GM12892 (cell line): ENCODE results near the gene SLC9A5.

Experiments
- DNase-seq: peaks from one replicate; pipeline ENCODE4 v3.0.0; 2011; ENCODE audit not compliant: insufficient read length
- FAIRE-seq: peaks from 2 replicates; lab custom pipeline; 2011; peaks lifted over from hg19 to GRCh38; lab: Jason Lieb, UNC
- POLR2A ChIP-seq: IDR thresholded peaks from 2 replicates; pipeline ENCODE4 v1.6.1; 2011; ENCODE audit warnings: low read depth, low read length, control low read depth
- POLR2AphosphoS5 ChIP-seq: IDR thresholded peaks from 2 replicates; pipeline ENCODE4 v1.6.1; 2011; ENCODE audit warnings: low read depth, low read length, control low read depth
- TAF1 ChIP-seq: IDR thresholded peaks from 2 replicates; pipeline ENCODE4 v1.6.1; 2011; ENCODE audit warnings: low read depth, mild to moderate bottlenecking, control low read depth, low read length, borderline replicate concordance

The SLC9A5 gene

DNA sequence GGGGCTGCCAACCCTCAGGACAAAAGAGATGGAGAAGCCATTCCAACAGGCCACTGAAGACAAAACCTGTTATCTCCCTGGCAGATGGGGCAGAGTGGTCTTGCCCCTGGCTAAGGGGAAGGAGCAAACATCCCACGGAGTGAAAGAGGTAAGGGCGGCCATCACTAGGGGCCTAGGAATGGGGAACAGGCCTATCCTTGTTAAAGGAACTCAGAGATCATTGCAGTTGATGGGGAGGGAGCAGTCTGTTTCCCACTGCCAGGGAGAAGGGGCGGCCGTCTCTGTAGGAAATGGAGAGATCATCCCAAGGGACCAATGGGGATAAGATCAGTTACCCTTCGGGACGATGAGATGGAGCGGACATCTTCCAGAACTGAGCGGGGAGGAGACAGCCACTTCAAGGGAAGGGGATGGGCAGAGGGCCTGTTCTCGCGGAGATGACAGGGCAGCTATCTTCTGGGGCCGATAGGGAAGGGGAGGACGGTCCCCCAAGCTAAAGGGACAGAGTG, 22.4 kb upstream of the SLC9A5 start:
- FAIRE-seq = no peak
- TF ChIP-seq POLR2AphosphoS5 (no peak), POLR2A (no peak)
- DNase-seq = no peak

DNA sequence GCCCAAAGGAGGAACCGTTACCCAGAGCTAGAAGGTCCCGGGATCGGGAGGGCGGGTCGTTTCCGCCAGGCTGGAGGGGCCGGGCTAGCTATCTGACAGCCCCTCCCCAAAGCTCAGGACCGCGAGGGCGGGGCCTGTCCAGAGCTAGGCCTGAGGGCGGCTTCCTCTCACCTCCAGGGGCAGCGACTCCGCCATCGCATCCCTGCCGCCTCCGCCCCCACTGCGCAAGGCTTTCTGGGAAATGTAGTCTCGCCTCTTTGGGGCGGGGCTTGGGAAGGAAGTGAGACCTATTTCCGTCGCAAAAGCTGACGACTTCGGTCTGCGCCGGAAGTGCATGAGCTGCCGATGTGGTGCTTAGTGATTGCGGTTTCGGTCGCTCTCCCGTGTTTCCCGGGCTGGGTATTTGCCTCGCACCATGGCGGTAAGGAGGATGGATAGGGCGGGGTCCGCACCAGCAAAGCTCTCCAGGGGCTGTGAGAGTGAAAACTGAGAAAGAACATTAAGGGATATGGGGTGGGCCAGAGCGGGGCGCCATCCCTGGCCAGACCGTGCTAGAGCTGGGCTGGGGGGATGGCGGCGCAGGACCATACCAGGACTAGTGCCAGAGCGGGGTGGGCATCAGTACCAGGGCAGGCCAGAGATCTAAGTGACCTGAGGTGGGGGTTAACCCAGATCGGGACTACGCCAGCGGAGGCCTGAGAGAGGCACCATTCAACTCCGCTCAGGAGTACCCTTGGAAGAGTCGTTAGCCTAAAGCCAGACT, 21.8 kb upstream of the SLC9A5 start, which contains the start of gene TMEM208:
TMEM208 (plus strand) TSS at position 327 of the 763 bp plus-strand sequence; CDS start at position 416, 89 bp downstream.
- DNase-seq = peak; percentile 97
- TF ChIP-seq POLR2A (peak; percentile 78), TAF1 (peak; percentile 67; the same call in 1 of the 2 replicates), POLR2AphosphoS5 (peak; percentile 87)
- FAIRE-seq = peak; percentile 98

DNA sequence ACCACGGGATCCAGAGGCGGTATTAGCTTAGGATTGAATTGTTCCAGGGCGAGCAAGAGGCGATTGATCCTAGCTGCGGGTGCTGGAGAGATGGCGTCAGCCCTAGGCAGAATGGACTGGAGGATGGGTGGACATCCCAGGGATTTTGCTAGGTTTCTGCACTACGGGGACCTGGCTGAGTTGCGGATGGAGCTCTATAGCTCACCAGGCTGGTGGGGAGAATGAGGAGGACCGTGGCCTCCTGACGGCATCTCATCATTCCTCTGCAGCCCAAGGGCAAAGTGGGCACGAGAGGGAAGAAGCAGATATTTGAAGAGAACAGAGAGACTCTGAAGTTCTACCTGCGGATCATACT, 21.2 kb upstream of the SLC9A5 start:
- no peak for DNase-seq
- no peak for TF ChIP-seq TAF1
- no peak for TF ChIP-seq POLR2A
- no peak for TF ChIP-seq POLR2AphosphoS5
- FAIRE-seq = no peak

- TF ChIP-seq POLR2AphosphoS5 = 0 out of 2 replicates have a peak, but pooled peaks have one; percentile 17
- TF ChIP-seq TAF1 = no peak
- TF ChIP-seq POLR2A = no peak
- FAIRE-seq (no peak), DNase-seq (no peak)
These were observed 20.6 kb upstream of the SLC9A5 start for GRCh38 chr16:67228034-67228785.

- TF ChIP-seq POLR2AphosphoS5 = no peak
- FAIRE-seq (no peak), DNase-seq (no peak)
These were observed 19.9 kb upstream of the SLC9A5 start for GRCh38 chr16:67228905-67229304.

- FAIRE-seq = no peak
These were observed 18.6 kb upstream of the SLC9A5 start for GRCh38 chr16:67229906-67230808.

DNA sequence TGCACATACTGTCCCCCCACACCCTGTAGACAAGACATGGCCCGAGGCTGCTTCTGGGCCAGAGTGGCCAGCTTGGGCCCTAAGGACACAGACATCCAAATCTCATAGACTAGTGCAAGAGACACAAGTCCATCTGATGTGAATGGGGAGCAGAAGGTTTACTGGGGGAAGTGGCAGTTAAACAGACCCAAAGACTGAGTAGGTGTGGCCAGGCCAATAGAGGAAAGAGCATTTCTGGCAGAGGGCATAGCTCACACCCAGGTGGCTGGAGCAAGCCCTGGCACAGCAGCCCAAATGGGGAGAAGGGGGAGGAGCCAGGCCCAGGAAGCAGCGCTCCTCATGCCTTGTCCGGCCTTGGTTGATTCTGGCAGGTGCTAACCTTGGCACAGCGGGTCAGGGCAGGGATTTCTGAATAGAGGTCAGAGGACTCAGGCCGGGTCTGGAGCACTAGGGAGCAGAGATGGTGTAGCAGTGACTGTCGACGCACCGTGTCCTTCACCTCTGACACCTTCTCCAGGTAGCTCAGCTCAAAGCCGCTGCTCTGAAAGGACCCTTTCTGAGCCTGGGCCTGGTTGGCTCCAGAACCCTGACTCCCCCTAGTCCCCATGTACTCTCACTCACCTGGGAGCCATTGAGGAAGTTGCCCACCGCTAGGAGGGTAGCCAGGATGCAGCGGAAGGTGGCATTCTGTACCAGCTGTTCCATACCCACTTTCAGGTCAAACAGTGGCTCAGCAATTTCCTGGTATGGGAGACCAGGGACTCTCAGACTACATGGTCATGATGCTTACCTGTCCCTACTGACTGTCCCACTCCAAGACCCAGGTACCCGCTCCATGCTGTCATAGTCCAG, 17.7 kb upstream of the SLC9A5 start:
- TF ChIP-seq POLR2A = peak; percentile 46; the same call in 1 of the 2 replicates
- no peak for TF ChIP-seq TAF1
- FAIRE-seq (no peak), DNase-seq (no peak)

More at GRCh38 chr16:67229906-67230808, 18.6 kb upstream of the SLC9A5 start:
- no peak for DNase-seq
- no peak for TF ChIP-seq TAF1
- TF ChIP-seq POLR2AphosphoS5 = peak; percentile 65; the same call in 1 of the 2 replicates
- TF ChIP-seq POLR2A = peak; percentile 35; the same call in 1 of the 2 replicates

DNA sequence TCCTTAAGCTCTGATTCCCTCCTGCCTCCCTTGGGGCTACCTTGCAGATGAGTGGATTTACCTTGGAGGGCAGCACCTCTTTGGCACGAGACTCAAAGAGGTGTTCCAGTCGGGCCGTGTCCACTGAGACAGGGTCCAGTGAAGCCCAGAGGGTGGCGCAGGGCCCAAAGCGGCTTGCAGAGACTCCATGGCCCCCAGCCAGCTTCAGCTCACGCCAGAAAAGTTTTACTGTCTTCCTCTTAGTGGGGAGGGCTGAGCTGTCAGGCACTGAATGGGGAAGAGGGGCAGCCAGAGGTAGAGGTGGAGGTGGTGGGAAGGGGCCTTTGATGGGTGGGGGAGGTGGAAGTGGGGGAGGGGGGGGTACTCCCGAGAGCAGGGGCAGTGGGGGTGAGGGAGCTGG, 15.2 kb upstream of the SLC9A5 start:
- FAIRE-seq = no peak
- no peak for DNase-seq
- TF ChIP-seq TAF1 = no peak
- TF ChIP-seq POLR2A = no peak
- TF ChIP-seq POLR2AphosphoS5 = no peak

DNA sequence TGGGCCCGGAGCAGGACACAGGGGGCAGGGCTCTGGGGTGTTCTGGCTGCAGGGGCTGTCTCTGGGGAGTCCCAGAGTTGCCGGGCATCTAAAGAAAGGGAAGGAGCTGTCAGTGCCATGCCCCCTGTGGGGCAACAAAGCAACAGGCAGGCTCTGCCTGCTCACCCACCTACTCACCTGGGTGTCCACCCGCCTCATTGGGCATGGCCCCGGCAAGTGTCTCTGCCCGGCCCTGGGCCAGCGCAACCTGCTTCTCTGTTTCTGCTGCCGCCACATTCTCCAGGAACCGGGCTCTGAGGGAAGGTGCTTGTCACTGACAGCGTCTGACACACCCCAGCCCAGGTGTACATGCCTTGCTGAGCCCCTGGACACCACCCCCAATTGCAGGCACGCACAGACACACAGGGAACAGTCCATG, 14.6 kb upstream of the SLC9A5 start:
- DNase-seq = no peak
- FAIRE-seq = no peak
- TF ChIP-seq POLR2A = peak; percentile 36; the same call in 1 of the 2 replicates
- TF ChIP-seq TAF1 = no peak
- TF ChIP-seq POLR2AphosphoS5 = 0 out of 2 replicates have a peak, but pooled peaks have one; percentile 29
